Measurements from ENCODE around the gene SLC17A6. TPM values are rescaled to one million over a fixed set of nuclear protein-coding genes. Genes with fewer than 3 reads are reported as not detected.

The SLC17A6 gene
- total RNA-seq, 1 donor from 2014 or later: not detected

- DNase-seq (ENCODE audit: low spot score): no peak
- intact Hi-C loops (cut with DNase I): no loop called here
Observed at GRCh38 chr11:22371160-22371559, 33.0 kb downstream of the SLC17A6 start.

GRCh38 chr11:22387126-22387525, 48.9 kb downstream of the SLC17A6 start:
- DNase-seq (ENCODE audit: low spot score): no peak
- intact Hi-C loops (cut with DNase I): no loop called here

- intact Hi-C loops (cut with DNase I): no loop called here
- no peak for DNase-seq (ENCODE audit: low spot score)
Observed at GRCh38 chr11:22389526-22390282, 51.5 kb downstream of the SLC17A6 start.

GRCh38 chr11:22390283-22390655, 52.1 kb downstream of the SLC17A6 start:
- intact Hi-C loops (cut with DNase I): no loop called here
- DNase-seq (ENCODE audit: low spot score): no peak

- DNase-seq (ENCODE audit: low spot score): no peak
- intact Hi-C loops (cut with DNase I): no loop called here
Observed at GRCh38 chr11:22392561-22392960, 54.4 kb downstream of the SLC17A6 start.

- intact Hi-C loops (cut with DNase I): no loop called here
- DNase-seq (ENCODE audit: low spot score): no peak
Observed at GRCh38 chr11:22405377-22405776, 67.2 kb downstream of the SLC17A6 start.

GRCh38 chr11:22407267-22407666, 69.1 kb downstream of the SLC17A6 start:
- intact Hi-C loops (cut with DNase I): no loop called here
- no peak for DNase-seq (ENCODE audit: low spot score)

GRCh38 chr11:22407921-22408320, 69.7 kb downstream of the SLC17A6 start:
- no peak for DNase-seq (ENCODE audit: low spot score)
- intact Hi-C loops (cut with DNase I): no loop called here

- intact Hi-C loops (cut with DNase I): no loop called here
- DNase-seq (ENCODE audit: low spot score): no peak
Observed at GRCh38 chr11:22415476-22415875, 77.3 kb downstream of the SLC17A6 start.

GRCh38 chr11:22416462-22416861, 78.3 kb downstream of the SLC17A6 start:
- DNase-seq (ENCODE audit: low spot score): no peak
- intact Hi-C loops (cut with DNase I): no loop called here

GRCh38 chr11:22426915-22427314, 88.7 kb downstream of the SLC17A6 start:
- DNase-seq (ENCODE audit: low spot score): no peak
- intact Hi-C loops (cut with DNase I): no loop called here

Other genes starting within 250 kb of the SLC17A6 start
- 58.4 TPM for gene ANO5, start 145.3 kb upstream of the SLC17A6 start, total RNA-seq